LNCaP clone FGC (cell line): ENCODE measurements around the gene TNIP2.
"Not testable (repeated sequence)": the region's sequence is repeated elsewhere in the genome, so short reads cannot be mapped to it uniquely, and the experiment has no call there.

Experiments
- DNase-seq: peaks from one replicate; pipeline ENCODE4 v3.0.0-alpha.2; 2011; ENCODE audit warnings: low read depth
- H3K4me3 ChIP-seq: 2 replicates; pipeline ENCODE4 v1.5.1; 2011; ENCODE audit warnings: mild to moderate bottlenecking, low read depth, low read length, control low read depth
- TF ChIP-seq, protein P1 (sequence below): IDR thresholded peaks from 2 replicates; pipeline ENCODE4 v1.5.1; 2012; ENCODE audit warnings: mild to moderate bottlenecking; ENCODE audit not compliant: control insufficient read depth, insufficient read depth; ENCODE audit errors: extremely low read depth

TNIP2 gene

DNA sequence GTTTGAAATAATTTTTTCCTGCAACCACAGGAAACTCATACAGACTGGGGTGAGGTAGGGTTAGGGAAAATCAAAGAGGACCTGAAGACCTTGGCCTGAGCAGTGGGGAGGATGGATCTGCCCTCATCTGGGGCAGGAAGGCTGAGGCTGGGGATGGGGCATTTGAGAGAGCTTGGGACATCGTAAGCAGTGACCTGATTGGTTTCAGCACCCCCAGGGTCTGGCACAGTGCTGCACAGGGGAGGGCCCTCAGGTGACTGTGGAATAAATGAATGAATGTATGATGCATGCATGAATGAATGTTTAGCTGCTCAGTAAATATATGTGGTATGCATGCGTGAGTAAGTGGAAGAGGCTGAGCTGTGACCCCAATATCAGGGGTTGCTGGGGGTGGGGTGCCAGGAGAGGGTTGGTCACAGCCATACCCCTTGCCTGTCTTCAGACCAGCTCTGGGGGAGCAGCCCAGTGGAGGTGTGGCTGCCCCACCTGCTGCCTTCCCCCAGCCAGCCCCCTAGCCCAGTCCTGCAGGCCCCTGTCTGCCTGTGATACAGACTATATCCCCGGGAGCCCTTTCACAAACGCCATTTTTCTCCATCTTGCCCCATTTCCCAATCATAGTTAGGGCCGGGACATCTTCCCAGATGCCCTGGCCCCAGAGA lies 11.0 kb upstream of the TNIP2 start:
- DNase-seq = no peak
- TF ChIP-seq, protein P1, sequence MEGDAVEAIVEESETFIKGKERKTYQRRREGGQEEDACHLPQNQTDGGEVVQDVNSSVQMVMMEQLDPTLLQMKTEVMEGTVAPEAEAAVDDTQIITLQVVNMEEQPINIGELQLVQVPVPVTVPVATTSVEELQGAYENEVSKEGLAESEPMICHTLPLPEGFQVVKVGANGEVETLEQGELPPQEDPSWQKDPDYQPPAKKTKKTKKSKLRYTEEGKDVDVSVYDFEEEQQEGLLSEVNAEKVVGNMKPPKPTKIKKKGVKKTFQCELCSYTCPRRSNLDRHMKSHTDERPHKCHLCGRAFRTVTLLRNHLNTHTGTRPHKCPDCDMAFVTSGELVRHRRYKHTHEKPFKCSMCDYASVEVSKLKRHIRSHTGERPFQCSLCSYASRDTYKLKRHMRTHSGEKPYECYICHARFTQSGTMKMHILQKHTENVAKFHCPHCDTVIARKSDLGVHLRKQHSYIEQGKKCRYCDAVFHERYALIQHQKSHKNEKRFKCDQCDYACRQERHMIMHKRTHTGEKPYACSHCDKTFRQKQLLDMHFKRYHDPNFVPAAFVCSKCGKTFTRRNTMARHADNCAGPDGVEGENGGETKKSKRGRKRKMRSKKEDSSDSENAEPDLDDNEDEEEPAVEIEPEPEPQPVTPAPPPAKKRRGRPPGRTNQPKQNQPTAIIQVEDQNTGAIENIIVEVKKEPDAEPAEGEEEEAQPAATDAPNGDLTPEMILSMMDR = no peak
- no peak overlapping the region for H3K4me3 ChIP-seq

DNA sequence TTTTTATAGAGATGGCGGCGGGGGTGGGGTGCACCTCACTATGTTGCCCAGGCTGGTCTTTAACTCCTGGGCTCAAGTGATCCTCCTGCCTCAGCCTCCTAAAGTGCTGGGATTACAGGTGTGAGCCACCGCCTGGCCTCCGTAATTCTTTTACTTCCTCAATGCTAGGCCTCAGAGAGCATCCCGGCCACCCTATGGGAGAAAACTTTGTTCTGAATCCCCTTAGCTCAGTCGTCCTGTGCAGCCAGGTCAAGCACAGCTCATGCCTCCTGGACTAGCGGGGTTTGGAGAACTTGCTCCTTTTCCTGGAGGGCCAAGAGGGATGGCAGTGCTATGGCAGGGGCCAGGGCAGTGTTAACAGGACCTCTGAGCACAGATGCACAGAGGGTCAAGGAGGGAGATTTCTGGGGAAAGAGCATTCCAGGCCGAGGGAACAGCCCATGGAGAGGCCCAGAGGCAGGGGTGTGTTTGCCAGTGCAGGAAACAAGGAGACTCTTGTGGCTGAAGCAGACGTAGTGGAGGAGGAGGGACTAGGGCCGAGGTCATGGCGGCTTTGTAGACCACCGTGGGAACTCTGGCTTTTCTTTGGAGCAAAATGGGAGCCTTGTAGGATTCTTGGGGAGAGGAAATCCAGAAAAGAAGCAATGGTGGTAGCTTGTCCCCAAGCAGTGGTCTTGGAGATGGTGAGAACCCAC lies 9.8 kb upstream of the TNIP2 start:
- TF ChIP-seq, protein P1 = no peak
- no peak for DNase-seq
- H3K4me3 ChIP-seq = no peak overlapping the region

GRCh38 chr4:2763511-2763967 lies 7.4 kb upstream of the TNIP2 start:
- TF ChIP-seq, protein P1 = no peak
- no peak overlapping the region for H3K4me3 ChIP-seq
- no peak for DNase-seq

DNA sequence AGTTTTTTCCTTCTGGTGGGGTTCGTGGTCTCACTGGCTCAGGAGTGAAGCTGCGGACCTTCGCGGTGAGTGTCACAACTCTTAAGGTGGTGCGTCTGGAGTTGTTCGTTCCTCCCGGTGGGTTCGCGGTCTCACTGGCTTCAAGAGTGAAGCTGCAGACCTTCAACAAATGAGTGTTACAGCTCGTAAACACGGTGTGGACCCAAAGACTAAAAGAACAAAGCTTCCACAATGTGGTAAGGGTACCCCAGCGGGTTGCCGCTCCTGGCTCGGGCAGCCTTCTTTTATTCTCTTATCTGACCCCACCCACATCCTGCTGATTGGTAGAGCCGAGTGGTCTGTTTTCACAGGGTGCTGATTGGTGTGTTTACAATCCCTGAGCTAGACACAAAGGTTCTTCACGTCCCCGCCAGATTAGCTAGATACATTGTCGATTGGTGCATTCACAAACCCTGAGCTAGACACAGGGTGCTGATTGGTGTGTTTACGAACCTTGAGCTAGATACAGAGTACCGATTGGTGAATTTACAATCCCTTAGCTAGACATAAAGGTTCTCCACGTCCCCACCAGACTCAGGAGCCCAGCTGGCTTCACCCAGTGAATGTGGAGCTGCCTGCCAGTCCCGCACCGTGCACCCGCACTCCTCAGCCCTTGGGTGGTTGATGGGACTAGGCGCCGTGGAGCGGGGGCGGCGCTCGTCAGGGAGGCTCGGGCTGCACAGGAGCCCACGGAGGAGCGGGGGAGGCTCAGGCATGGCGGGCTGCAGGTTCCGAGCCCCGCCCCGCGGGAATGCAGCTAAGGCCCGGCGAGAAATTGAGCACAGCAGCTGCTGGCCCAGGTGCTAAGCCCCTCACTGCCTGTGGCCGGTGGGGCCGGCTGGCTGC lies 6.6 kb upstream of the TNIP2 start:
- not testable (repeated sequence) for DNase-seq, H3K4me3 ChIP-seq

GRCh38 chr4:2762048-2762447 lies 5.9 kb upstream of the TNIP2 start:
- H3K4me3 ChIP-seq = no peak overlapping the region
- TF ChIP-seq, protein P1 = no peak
- DNase-seq = no peak

DNA sequence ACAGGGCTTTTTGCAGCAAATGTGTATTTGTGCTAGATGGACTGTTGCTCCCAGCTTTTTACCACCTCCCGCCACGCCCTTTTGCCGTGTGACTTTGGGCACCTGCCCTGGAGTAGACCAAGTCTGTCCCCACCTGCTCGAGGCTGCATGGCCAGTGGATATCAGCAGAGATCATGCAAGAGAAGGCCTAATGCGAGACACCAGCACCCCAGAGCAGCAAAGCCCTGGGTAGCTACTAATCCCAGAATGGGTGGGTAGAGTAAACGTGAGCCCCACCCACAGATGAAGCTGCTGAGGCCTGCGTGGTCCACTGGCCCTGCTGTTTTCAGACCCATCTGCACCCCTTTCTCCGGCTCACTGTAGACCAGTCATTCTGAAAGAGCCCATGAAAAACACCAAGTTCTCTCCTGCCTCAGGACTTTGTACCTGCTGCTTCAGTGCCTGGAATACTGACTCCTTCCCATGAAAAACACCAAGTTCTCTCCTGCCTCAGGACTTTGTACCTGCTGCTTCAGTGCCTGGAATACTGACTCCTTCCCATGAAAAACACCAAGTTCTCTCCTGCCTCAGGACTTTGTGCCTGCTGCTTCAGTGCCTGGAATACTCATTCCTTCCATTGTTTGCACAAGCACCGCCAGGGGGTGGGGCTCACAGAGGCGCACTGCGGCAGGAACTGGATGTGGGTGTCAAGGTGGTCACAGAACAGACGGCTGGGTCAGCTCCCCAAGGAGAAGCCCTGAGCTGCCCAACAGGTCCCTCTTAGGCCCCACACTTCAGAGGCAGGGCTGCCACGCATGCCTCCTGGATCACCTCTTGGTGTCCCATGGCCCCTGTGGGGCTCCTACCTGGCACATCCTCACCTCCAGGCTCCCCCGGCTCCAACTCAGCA lies 5.1 kb upstream of the TNIP2 start:
- TF ChIP-seq, protein P1 = no peak
- no peak for DNase-seq
- no peak overlapping the region for H3K4me3 ChIP-seq

GRCh38 chr4:2757426-2757825 lies 1.3 kb upstream of the TNIP2 start:
- DNase-seq = no peak
- TF ChIP-seq, protein P1 = no peak
- no peak overlapping the region for H3K4me3 ChIP-seq
